ENCODE data around the gene NR0B1. TPM values are rescaled to one million over a fixed set of nuclear protein-coding genes. Genes with fewer than 3 reads are reported as not detected.

NR0B1 gene
- total RNA-seq, 1 experiment from 2014 or later, result not detected

- no peak for DNase-seq (ENCODE audit: low spot score)
Measured at GRCh38 chrX:30270639-30271038, 38.6 kb downstream of the NR0B1 start.

GRCh38 chrX:30262763-30263162 is 46.4 kb downstream of the NR0B1 start:
- DNase-seq (ENCODE audit: low spot score), result no peak

- no peak for DNase-seq (ENCODE audit: low spot score)
Measured at GRCh38 chrX:30261012-30261411, 48.2 kb downstream of the NR0B1 start.

GRCh38 chrX:30259927-30260326 is 49.3 kb downstream of the NR0B1 start:
- no peak for DNase-seq (ENCODE audit: low spot score)

Other genes starting within 250 kb of the NR0B1 start
- not detected in 2 replicates for gene MAGEB2, start 93.8 kb downstream of the NR0B1 start, total RNA-seq (2014; rRNA removed; shearing (Covaris generic))
- not detected in 2 replicates for gene MAGEB3, start 78.7 kb downstream of the NR0B1 start, total RNA-seq (2014; rRNA removed; shearing (Covaris generic))
- not detected in 2 replicates for gene MAGEB4, start 67.4 kb downstream of the NR0B1 start, total RNA-seq (2014; rRNA removed; shearing (Covaris generic))
- gene MAGEB1, start 62.2 kb downstream of the NR0B1 start, total RNA-seq (2014; rRNA removed; shearing (Covaris generic)), result not detected in 2 replicates